Stimulated activated CD8-positive, alpha-beta memory T cell treated with anti-CD3 and anti-CD28 coated beads, Interleukin-15, amount 100 ng/mL, for 1 hour (primary cell): Measurements from ENCODE around the gene TMEM184B.

Experiments
- DNase-seq: peaks from one replicate; pipeline ENCODE4 v3.0.0-alpha.2; 2020; ENCODE audit warnings: low read depth

TMEM184B gene

GRCh38 chr22:38276166-38276565 is 3.4 kb upstream of the TMEM184B start:
- no peak for DNase-seq

DNA sequence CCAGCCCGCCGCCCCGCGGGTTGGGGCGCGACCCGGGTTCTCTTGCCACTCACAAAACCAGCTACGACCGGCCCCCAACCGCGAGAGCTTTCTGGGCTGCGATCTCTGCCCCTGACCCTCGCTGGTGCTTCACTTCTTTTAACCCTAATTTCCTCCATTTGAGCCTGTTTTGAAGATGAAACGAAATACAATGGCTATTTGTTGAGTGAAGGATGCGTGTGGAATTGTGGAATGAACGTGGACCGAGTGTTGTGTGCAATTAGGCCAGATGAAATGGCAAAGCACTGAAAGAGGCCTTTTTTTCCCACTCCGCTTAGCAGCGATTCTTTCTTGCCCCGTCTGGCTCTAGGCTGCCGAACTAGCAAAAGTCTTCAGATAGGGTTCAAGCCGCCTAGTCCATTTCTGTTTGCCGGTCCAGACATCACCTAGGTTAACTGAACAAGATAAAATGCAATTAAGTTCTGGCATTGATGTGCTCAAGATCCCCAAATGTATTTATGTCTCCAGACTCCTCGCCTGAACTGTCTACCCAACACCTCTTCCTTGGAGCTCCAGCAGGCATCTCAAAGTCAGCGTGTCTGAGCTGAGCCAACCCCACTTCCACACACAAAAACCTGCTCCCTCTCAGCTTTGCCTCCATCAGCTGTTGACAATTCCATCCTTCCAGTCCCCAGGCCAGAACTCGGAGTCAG is 471 bp upstream of the TMEM184B start:
- no peak for DNase-seq

DNA sequence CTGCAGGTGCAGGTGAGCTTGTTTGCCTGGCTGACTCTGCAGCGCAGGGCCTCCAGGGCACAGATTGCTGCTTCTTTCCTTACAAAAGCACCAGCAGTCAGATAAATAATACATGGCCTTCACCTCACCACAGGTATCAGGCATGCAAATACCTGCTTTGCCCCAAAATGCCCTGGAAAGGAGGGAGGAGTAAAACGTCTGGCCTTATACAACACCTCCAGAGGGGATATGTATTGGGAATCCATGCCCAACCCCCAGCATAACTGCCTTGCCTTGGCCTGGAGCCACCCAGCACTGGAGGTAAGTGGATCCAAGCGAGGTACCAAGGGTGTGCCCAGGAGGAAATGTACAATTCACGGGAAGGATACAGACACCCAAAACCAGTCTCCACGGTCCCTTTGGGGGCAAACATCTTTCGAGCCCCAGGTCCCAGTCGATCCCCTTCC is 860 bp downstream of the TMEM184B start:
- no peak for DNase-seq

DNA sequence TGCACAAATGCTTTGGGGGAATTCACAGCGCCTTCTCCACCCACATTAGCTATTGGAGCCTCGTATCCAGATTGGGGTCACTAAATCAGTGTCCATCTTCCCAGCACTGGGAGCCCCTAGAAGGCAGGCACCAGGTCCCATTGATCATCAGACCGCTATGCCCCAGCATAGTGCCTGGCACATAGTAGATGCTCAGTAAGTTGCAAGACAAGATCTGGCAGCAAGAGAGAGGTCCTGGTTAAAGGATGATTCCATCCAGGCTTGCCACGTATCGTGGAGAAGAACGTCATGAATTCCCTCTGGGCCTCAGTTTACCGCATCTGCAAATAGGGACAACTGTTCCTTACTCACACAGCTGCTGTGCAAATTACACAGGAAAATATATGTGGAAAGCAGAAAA is 1.7 kb downstream of the TMEM184B start:
- no peak for DNase-seq

GRCh38 chr22:38270091-38270992 is 2.5 kb downstream of the TMEM184B start:
- DNase-seq = no peak

DNA sequence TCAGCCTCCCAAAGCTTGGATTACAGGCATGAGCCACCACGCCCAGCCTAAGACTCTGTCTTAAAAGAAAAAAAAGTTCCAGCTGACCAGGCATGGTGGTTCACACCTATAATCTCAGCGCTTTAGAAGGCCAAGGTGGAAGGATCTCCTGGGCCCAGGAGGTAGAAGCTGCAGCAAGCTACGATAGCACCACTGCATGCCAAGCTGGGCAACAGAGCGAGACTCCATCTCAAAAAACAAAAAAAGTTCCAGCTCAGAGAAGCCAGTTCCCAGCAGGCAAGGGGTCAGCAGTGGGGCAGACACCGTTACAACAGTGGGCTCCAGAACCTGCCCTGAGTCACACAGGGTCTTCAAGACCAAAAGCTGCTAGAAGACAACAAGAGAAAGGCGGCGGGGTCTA is 3.3 kb downstream of the TMEM184B start:
- DNase-seq = no peak

- DNase-seq = peak; percentile 14
Measured at GRCh38 chr22:38267086-38267485, 5.7 kb downstream of the TMEM184B start.

DNA sequence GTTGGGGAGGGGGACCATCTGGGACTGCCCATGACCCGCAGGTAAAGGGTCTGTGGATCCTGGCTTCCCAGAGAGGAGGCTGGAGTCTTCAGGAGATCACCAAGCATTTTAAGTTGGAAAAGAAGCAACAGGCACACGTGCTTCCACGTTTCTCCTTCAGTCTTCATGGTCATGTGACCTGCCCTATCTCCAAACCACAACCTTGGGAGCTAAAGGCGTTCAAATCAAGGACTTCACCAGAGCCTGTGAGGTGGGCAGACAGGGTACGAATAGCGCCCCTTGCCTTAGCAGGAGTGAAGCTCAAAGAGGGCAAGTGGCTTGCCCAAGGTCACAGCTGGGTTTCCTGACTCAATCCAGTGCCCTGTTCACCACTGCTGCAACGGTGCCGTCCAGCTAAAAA is 6.7 kb downstream of the TMEM184B start:
- no peak for DNase-seq

GRCh38 chr22:38264322-38264843 is 8.4 kb downstream of the TMEM184B start:
- DNase-seq = no peak

DNA sequence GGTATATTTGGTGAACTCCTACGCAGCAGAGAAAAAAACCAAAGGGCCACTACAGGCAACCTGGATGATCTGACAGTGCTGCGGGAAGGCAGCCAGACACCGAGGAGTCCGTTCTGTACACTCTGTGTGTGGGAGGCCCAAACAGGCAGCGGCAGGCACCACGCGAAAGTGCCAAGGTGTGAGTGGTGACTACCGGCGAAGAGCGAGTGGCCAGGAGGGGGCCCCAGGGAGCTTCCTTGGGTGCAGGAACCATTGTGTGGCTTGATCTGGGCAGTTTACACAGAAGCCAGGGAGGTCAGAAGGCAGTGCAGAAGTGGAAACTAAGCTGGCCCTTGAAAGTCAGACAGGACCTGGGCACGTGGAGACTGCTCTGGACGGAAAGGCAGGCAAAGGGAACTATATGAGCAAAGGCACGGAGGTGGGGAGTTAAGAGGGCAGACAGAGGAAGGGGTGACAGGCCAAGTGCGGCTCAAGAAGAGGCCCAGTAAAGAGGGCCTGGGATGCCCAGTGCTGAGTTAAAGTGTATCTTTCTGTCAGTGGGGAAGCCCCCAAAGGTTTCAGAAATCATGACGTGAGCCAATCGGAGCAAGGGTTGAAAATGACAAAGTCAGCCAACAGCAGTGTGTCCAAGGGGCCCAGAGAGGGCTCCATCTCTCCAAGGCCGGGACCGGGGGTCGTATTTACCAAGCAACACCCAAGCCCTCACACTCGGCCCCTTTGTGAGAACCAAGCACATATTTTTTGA is 10.6 kb downstream of the TMEM184B start:
- no peak for DNase-seq

DNA sequence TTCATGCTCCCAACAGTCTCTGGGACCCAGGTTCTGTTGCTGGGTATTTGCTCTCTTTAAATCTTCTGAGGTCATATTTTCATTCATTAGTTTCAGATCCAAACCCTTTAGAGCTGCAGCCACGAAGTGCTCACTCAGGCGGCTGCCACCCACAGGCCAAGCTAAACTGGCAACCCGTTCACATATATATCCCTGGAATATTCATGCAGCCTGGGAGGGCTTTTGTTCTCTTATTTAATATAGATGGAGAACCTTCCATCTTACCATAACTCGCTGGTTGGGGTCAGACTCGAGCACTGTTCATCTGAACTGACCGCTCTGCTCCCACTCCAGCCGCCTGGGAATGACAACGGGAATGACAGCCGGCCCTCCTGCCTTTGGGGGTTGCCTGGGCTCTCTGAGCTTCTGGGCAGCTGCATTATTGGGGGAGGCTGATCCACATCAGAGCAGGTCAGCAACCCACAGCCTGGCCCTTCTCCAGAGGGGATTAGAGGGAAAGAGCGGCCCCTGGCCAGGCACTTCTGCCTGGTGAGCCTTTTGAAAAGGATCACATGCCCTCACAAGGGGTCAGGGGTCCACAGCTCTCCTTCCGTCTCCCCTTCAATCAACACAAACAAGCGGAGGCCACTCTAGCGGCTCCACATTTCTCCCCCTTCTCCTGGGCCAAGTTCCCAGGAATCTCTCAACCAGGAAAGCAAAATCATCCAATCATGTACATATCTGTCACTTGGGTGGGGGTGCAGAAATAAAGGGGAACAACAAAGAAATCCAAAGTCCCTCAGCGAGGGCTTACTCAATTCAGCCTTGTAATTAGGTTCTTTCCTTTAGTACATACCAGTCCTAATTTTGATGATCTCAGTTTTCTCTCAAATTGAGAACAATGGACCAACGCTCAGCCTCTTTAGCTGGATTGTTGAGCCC is 11.8 kb downstream of the TMEM184B start:
- no peak for DNase-seq

GRCh38 chr22:38259370-38259769 is 13.4 kb downstream of the TMEM184B start:
- no peak for DNase-seq

GRCh38 chr22:38258895-38259294 is 13.9 kb downstream of the TMEM184B start:
- DNase-seq = no peak

DNA sequence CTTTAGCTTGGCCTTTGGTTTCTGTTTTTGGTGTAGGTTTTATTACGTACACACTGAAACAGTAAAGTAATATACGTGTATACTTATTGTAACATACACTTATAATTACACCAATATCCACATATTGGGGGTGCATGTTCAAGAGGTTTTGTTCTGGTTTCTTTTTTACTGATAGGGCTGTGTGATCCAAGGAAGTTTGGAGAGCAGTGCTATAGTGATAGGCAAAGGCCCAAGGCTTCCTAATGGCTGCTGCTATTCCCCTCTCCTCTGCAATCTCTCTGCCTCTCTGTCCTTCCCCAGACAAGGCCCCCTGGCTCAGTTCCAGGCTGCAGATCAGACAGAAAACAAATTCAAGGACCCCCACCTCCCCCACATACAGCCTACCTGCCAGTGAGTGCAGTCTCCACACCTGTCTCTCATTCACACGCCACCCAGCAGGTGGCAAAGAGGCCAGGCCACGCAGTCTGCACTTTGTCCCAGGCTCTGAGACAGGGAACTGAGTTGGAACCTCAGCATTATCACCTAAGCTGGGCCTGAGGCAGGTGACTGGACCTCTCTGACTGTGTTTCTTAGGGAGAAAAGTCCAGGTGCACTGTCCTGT is 15.1 kb downstream of the TMEM184B start:
- no peak for DNase-seq

- no peak for DNase-seq
Measured at GRCh38 chr22:38257181-38257580, 15.6 kb downstream of the TMEM184B start.

- no peak for DNase-seq
Measured at GRCh38 chr22:38255697-38256096, 17.1 kb downstream of the TMEM184B start.

DNA sequence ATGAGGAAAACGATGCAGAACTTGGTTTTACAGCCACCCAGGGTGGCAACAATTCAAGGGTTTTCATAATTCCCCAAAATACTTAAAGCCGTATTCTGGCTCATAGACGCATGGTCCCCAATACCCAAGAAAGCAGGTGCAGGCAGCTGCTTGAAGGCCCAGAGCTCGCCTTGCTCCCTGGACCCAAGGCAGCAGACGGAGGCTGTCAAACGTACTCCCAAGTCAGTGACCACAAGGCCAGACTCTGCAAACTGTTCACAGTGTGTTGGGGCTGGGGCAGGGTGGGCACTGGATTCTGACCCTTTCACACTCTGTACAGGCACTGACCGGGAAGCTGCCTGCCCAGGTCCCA is 21.5 kb downstream of the TMEM184B start:
- no peak for DNase-seq

DNA sequence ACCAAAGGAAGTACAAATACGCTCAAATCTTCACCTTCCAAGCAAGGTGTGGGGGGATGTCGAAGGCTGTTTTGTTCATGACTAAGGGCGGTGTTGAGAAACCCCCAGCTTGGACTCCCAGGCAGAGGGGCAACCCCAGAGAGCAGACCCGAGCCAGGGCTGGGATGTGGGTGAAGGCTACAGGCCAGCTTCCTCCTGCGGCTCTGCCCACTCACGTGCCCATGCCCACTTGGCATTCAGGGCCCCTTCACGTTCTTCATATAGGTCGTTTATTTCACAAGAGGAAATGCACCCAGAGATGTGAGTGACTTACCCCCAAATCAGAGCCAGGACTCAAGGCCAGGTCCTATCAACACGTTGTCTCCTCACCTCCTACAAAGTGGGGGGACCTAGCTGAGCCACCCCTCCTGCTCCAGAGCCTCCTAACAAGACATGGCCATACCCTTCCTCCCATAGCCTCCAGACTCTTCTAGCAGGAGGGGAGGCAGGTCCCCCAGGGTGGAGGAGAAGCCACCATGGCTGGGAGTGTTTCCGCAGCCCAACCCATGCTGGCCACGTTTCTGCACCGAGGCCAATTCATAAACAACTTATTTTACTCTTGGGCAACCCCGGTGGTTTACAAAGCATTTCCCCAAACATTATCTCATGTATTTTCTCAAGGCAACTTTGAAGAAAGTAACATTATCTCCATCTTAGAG is 22.0 kb downstream of the TMEM184B start:
- DNase-seq = no peak

DNA sequence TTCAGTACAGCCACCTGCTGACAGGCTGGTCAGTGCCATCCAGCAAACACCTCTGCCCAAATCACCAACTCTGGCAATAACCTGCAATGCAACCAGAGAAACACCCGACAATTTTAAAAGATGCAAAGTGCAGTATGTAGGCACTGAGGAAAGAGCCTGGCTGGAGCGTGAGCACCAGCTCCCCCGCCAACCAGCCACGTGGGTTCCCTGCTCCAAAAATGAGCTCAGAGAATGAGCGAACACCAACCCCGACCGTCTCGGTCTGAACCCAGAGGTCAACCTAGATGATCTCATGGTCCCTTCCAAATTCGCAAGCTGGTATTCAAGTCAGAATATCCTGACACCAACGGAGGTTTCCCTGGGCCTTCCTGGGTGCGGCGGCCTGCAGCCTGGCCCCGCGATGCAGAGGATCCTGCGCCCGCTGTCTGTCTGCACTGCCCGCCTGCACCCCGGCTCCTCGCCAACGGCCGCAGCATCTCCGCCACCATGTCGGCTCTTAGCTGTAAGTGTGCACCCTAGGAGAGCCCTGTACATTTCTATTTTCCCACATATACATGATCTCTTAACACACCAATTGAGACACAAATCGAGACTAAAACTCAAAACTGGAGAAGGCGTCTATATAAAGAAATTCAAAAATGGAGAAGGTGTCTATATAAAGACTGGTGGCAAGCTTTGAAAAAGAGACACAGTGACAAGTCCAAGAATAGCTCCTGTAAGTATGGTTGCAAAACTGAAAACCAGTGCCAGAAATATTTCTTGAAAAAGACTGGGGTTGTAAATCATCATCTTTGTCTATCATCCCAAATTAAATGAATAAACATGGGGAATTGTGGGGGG is 22.8 kb downstream of the TMEM184B start:
- no peak for DNase-seq
